ENCODE results near the gene TRIM24.

TRIM24 gene

DNA sequence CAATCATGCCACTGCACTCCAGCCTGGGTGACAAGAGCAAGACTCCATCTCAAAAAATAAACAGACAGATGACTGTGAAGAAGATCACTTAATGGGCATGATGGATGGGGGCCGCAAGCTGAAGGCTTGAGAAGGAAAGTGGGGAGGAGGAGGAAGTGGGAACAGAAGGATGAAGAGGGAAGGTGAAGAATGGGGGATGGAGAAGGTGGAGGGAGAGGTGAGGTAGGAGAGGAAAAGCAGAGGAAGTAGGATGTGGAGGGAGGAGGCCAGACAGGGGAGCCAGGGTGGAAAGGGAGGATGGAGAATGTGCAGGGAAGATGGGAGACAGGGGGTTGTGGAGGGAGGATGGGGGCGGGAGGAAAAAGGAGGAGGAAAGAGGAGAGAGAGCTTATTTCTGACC, 172.3 kb downstream of the TRIM24 start:
- DNase-seq: no peak

DNA sequence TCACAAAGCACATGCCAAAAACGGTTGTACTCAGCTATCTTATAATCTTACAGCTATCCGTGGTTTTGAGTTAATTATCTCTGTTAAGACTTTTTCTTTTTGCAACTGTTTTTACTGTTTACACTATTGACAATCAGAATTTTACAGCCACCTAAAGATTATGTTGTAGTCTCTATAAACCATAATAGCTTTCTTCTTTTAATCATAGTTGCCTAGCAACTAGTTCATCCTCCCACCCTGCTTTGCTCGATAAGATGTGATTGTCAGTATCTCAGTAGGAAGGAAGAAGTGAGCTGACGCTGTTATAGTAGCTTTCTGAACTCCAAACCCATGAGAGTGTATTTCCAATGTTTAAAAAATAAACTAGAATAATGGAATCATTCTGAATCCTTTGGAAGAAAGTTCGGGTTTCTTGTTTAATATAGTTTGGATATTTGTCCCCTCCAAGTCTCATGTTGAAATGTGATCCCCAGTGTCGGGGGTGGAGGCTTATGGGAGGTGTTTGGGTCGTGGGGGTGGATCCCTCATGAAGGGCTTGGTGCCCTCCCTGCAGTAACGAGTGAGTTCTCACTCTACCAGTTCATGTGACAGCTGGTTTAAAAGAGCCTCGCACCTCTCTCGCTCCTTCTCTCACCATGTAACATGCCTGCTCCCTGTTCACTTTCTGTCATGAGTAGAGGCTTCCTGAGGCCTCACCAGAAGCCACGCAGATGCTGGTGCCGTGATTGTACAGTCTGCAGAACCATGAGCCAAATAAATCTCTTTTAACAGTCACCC, 173.0 kb downstream of the TRIM24 start:
- DNase-seq: no peak
